HEK293 (cell line): ENCODE results near the gene TMEM91.
"Not testable (repeated sequence)": the region's sequence is repeated elsewhere in the genome, so short reads cannot be mapped to it uniquely, and the experiment has no call there.

Experiments used
- CTCF ChIA-PET: fragments of 350-600 bp; formaldehyde crosslinking; extraction: SDS; loops from one replicate; lab custom pipeline; 2021; ENCODE audit warnings: antibody characterized with exemption; lab: Yijun Ruan, JAX
- POLR2A ChIA-PET: fragments of 300-600 bp; formaldehyde crosslinking; extraction: SDS; loops from one replicate; lab custom pipeline; 2020; ENCODE audit warnings: antibody characterized with exemption, inconsistent platforms; lab: Yijun Ruan, JAX
- H3K27ac ChIP-seq: fragments of 200-500 bp; sonication (Bioruptor generic); 2 replicates; pipeline ENCODE4 v1.5.1; 2014; ENCODE audit warnings: low read depth, low read length, control low read depth, inconsistent platforms; ENCODE audit errors: extremely low read depth
- H3K36me3 ChIP-seq, 2 experiments: fragments of 200-500 bp in 1 of 2; sonication (Bioruptor generic) in 1 of 2; 1 replicate in 1 of 2; 2 replicates in 1 of 2; pipeline ENCODE4 v1.5.1; 2014 to 2017; ENCODE audit warnings: inconsistent platforms in 2 of 2, low read length in 2 of 2; ENCODE audit not compliant: control insufficient read depth in 2 of 2, insufficient read depth in 1 of 2
- H3K4me1 ChIP-seq: fragments of 200-500 bp; sonication (Bioruptor generic); 2 replicates; pipeline ENCODE4 v1.5.1; 2014; ENCODE audit warnings: mild to moderate bottlenecking, low read length, inconsistent platforms; ENCODE audit not compliant: control insufficient read depth, insufficient read depth
- H3K4me3 ChIP-seq: 2 replicates; pipeline ENCODE4 v1.5.1; 2011; ENCODE audit warnings: low read depth, mild to moderate bottlenecking, control low read depth, low read length, moderate library complexity
- H3K9me3 ChIP-seq: fragments of 200-500 bp; sonication (Bioruptor generic); 2 replicates; pipeline ENCODE4 v1.5.1; 2014; ENCODE audit warnings: low read depth, low read length, inconsistent platforms; ENCODE audit not compliant: control insufficient read depth, insufficient read depth
- BCL11A ChIP-seq: fragments of 450-650 bp; formaldehyde crosslinking; IDR thresholded peaks from 2 replicates; pipeline ENCODE4 v1.5.1; 2016; ENCODE audit warnings: low read depth, missing biosample characterization, missing genetic modification characterization
- CTCF ChIP-seq: fragments of 450-650 bp; formaldehyde crosslinking; IDR thresholded peaks from 2 replicates; pipeline ENCODE4 v1.5.1; 2016; ENCODE audit warnings: missing biosample characterization, missing genetic modification characterization
- GLI4 ChIP-seq: fragments of 450-650 bp; formaldehyde crosslinking; IDR thresholded peaks from 2 replicates; pipeline ENCODE4 v1.5.1; 2016; ENCODE audit warnings: missing biosample characterization, missing genetic modification characterization
- INSM2 ChIP-seq: fragments of 450-650 bp; formaldehyde crosslinking; IDR thresholded peaks from 2 replicates; pipeline ENCODE4 v1.5.1; 2016; ENCODE audit warnings: missing biosample characterization, missing genetic modification characterization
- PBX3 ChIP-seq: sonication (generic); formaldehyde crosslinking; IDR thresholded peaks from 2 replicates; pipeline ENCODE4 v1.8.1; 2022; ENCODE audit warnings: mild to moderate bottlenecking, moderate library complexity, missing genetic modification reagents
- PRDM1 ChIP-seq: fragments of 450-650 bp; formaldehyde crosslinking; IDR thresholded peaks from 2 replicates; pipeline ENCODE4; 2016; ENCODE audit warnings: missing biosample characterization, missing genetic modification characterization
- REST ChIP-seq: fragments of 450-650 bp; formaldehyde crosslinking; IDR thresholded peaks from 2 replicates; pipeline ENCODE4 v1.5.1; 2016; ENCODE audit warnings: missing biosample characterization, missing genetic modification characterization
- ZFP37 ChIP-seq: fragments of 450-650 bp; formaldehyde crosslinking; IDR thresholded peaks from 2 replicates; pipeline ENCODE4 v1.5.1; 2016; ENCODE audit warnings: missing biosample characterization, missing genetic modification characterization
- ZNF133 ChIP-seq: fragments of 450-650 bp; formaldehyde crosslinking; IDR thresholded peaks from 2 replicates; pipeline ENCODE4 v1.5.1; 2016; ENCODE audit warnings: missing biosample characterization, missing genetic modification characterization
- ZNF148 ChIP-seq: fragments of 450-650 bp; formaldehyde crosslinking; IDR thresholded peaks from 2 replicates; pipeline ENCODE4 v1.5.0; 2017; ENCODE audit warnings: missing biosample characterization, missing genetic modification characterization, borderline replicate concordance
- ZNF155 ChIP-seq: fragments of 450-650 bp; formaldehyde crosslinking; IDR thresholded peaks from 2 replicates; pipeline ENCODE4 v1.5.1; 2016; ENCODE audit warnings: missing biosample characterization, missing genetic modification characterization
- ZNF561 ChIP-seq: fragments of 450-650 bp; IDR thresholded peaks from 2 replicates; pipeline ENCODE4 v1.5.1; 2018; ENCODE audit warnings: missing biosample characterization, missing genetic modification characterization, borderline replicate concordance
- ZNF639 ChIP-seq: fragments of 450-650 bp; formaldehyde crosslinking; IDR thresholded peaks from 2 replicates; pipeline ENCODE4 v1.5.1; 2016; ENCODE audit warnings: missing biosample characterization, missing genetic modification characterization
- ZNF654 ChIP-seq: fragments of 450-650 bp; formaldehyde crosslinking; IDR thresholded peaks from 2 replicates; pipeline ENCODE4 v1.5.1; 2016; ENCODE audit warnings: low read depth, missing biosample characterization, missing genetic modification characterization
- ZNF658 ChIP-seq: fragments of 450-650 bp; formaldehyde crosslinking; IDR thresholded peaks from 2 replicates; pipeline ENCODE4; 2016; ENCODE audit warnings: missing biosample characterization, missing genetic modification characterization
- ZNF670 ChIP-seq: fragments of 450-650 bp; formaldehyde crosslinking; IDR thresholded peaks from 2 replicates; pipeline ENCODE4 v1.5.1; 2016; ENCODE audit warnings: missing biosample characterization, missing genetic modification characterization, low read depth
- ZNF791 ChIP-seq: fragments of 450-650 bp; formaldehyde crosslinking; IDR thresholded peaks from 2 replicates; pipeline ENCODE4 v1.5.1; 2016; ENCODE audit warnings: missing biosample characterization, missing genetic modification characterization

Gene TMEM91

GRCh38 chr19:41408256-41408655, 31.9 kb downstream of the TMEM91 start:
- CTCF ChIA-PET = interaction anchor here (0.5 to 1.8 kb wide), 12 partner anchors 10 to 722 kb away, joined by 3 to 9 read pairs (median 4); no protein-coding TSS in a partner anchor
- H3K4me1 ChIP-seq = peaks cover 5% of the 10 kb centered on the region; the same call in 1 of the 2 replicates
- POLR2A ChIA-PET = interaction anchor here (0.6 to 2.6 kb wide), 8 partner anchors 9 to 658 kb away, joined by 3 to 10 read pairs (median 3); partner anchors contain the start of genes B3GNT8, B9D2 and SNRPA
- H3K27ac ChIP-seq = no peak overlapping the region
- H3K36me3 ChIP-seq = peaks cover 3 to 4% of the 10 kb centered on the region in 2 experiments; a peak in 2 of 3 replicates
- no peak overlapping the region for H3K4me3 ChIP-seq
- no peaks in the 10 kb centered on the region for H3K9me3 ChIP-seq
- TF ChIP-seq CTCF = peak; percentile 16; the same call in 1 of the 2 replicates
- TF ChIP-seq PBX3 (CRISPR knock-in tag) = no peak

GRCh38 chr19:41408846-41409245, 32.5 kb downstream of the TMEM91 start:
- not testable (repeated sequence) for H3K4me3 ChIP-seq, H3K4me1 ChIP-seq, H3K36me3 ChIP-seq, H3K27ac ChIP-seq, H3K9me3 ChIP-seq
- ChIA-PET CTCF (interaction anchor here (0.5 to 1.8 kb wide), 13 partner anchors 10 to 298 kb away, joined by 3 to 9 read pairs (median 4); no protein-coding TSS in a partner anchor), POLR2A (interaction anchor here (1.0 to 2.6 kb wide), 7 partner anchors 8 to 45 kb away, joined by 3 to 10 read pairs (median 6); partner anchors contain the start of genes B3GNT8, B9D2 and DMAC2)

- Histone ChIP-seq H3K9me3 (no peaks in the 10 kb centered on the region), H3K4me3 (no peak overlapping the region), H3K4me1 (peaks cover 5% of the 10 kb centered on the region; the same call in 1 of the 2 replicates), H3K27ac (no peak overlapping the region), H3K36me3 (peaks cover 4 to 11% of the 10 kb centered on the region in 2 experiments; a peak in 2 of 3 replicates)
- ChIA-PET CTCF (interaction anchor here (0.6 to 1.8 kb wide), 10 partner anchors 11 to 282 kb away, joined by 3 to 9 read pairs (median 4); no protein-coding TSS in a partner anchor), POLR2A (interaction anchor here (0.6 to 2.6 kb wide), 8 partner anchors 8 to 45 kb away, joined by 3 to 10 read pairs (median 4); partner anchors contain the start of genes B3GNT8, B9D2 and DMAC2)
- TF ChIP-seq ZNF148 (tag by site-specific recombination) = no peak
- no peak for TF ChIP-seq INSM2 (tag by site-specific recombination)
- no peak for TF ChIP-seq ZNF639 (tag by site-specific recombination)
- no peak for TF ChIP-seq ZNF791 (tag by site-specific recombination)
- TF ChIP-seq BCL11A (tag by site-specific recombination) = 0 out of 2 replicates have a peak, but pooled peaks have one; percentile 7
- no peak for TF ChIP-seq ZNF658
- TF ChIP-seq ZNF561 = no peak
- TF ChIP-seq REST (tag by site-specific recombination) = no peak
- 0 out of 2 replicates have a peak, but pooled peaks have one; percentile 35 for TF ChIP-seq PRDM1 (tag by site-specific recombination)
- no peak for TF ChIP-seq ZNF670 (tag by site-specific recombination)
- TF ChIP-seq ZFP37 (tag by site-specific recombination) = 0 out of 2 replicates have a peak, but pooled peaks have one; percentile 51
- TF ChIP-seq ZNF133 (tag by site-specific recombination) = no peak
- no peak for TF ChIP-seq GLI4 (tag by site-specific recombination)
- TF ChIP-seq ZNF155 (tag by site-specific recombination) = no peak
- no peak for TF ChIP-seq ZNF654 (tag by site-specific recombination)
Observed at GRCh38 chr19:41409288-41409687, 33.0 kb downstream of the TMEM91 start.
